NCI-H69 (cell line): ENCODE data around the gene IRF2BP1.
"Not testable (repeated sequence)": the region's sequence is repeated elsewhere in the genome, so short reads cannot be mapped to it uniquely, and the experiment has no call there.

ENCODE experiments used
- DNase-seq: peaks from one replicate; lab custom pipeline; 2025; lab: John Stamatoyannopoulos, UW

Gene IRF2BP1

DNA sequence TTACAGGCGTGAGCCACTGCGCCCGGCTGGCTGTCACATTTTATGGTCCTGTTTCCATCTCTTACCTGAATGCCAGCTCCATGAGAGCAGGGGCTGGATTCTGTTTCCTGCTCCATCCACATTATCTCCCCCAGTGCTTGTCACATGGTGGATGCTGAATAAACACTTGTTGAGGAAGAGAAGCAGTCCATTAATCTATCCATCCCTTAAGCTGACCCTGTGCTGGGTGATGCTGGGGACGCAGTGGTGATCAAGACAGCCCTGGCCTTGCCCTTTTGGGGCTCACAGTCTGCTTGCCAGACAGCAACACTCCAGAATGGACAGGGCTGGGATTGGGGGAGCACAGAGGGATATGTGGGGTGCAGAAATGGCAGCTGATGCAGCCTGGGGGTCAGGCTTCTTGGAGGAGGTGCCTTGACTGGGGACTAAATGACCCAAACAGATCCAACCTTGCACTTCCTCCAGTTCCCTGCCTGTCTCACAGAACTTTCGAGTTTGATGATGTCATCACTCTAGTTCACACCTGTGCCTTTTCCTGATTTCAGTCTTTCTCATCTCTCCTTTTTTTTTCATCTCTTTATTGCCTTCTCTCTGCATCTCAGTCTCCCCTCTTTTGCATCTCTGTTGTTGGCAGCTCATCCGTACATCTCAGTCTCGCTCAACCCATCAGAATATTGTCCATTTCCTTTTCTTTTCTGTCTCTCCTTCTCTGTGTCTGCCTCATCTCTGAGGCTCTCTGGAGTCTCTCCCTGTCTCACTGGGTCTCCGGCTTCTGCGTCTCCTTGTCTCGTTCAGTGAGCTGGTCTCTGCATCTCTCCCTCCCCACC, 4.6 kb downstream of the IRF2BP1 start:
- DNase-seq: peak; percentile 48

DNA sequence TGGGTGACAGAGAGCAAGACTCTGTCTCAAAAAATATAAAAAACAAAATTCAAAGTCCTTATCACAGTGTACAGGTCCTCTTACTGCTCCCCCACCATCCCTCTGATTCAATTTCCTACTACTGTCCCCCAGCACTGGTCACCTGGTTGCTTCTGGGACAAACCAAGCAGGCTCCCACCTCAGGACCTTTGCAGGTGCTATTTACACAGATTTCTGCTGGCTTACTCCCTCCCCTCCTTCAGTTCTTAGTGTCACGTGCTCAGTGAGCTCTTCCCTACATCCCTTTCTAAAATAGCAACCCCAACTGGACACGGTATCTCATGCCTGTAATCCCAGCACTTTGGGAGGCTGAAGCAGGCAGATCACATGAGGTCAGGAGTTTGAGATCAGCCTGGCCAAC, 6.0 kb downstream of the IRF2BP1 start:
- DNase-seq: no peak

- DNase-seq: no peak
Measured at GRCh38 chr19:45879055-45879454, 6.9 kb downstream of the IRF2BP1 start.

- no peak for DNase-seq
Measured at GRCh38 chr19:45878043-45878794, 7.7 kb downstream of the IRF2BP1 start.

DNA sequence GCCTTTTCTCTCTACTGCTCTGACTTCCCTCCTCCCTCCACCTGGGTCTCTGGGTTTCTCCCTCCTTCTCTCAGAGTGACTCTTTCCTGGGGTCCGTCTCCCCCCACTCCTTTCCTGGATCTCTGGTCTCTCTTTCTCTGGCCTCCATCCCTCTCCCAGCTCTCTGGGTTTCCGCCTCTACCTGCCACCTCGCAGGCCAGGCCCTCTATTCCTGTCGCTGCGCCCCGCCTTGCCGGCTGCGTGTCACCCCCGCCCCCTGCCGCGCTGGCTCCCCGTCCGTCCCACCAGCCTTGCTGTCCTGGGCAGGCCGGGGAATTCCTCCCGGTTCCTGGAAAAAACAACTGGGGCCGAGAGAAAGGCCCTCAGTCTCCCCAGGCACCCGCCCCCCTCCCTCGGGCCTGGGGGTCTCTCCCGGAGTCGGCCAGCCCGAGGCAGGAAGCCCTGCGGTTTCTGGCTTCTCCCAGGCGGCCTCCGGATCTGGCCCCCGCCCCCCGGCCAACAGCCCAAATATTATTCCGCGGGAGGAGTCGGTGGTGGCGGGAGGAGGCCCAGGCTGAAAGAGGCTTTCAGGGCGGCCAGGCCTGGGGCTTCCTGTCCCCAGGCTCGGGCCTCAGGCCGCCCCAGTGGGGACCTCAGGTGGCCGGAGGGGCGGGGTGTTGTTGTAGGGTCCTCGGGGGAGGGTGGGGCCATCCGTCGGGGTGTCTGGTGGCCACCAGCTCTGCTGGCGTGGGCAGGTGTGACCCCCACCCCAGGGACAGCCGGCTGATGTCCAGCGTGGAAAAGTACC, 9.3 kb downstream of the IRF2BP1 start:
- no peak for DNase-seq

DNA sequence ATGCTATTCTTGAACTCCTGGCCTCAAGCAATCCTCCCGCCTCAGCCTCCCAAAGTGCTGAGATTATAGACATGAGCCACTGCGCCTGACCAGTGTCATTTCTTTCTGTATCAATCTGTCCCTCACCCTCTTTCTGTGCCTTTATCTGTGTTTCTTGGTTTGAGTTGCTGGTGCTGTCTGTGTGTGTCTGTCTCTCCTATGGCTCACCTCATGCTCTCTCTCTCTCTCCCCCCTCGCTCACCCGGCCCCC, 9.9 kb downstream of the IRF2BP1 start:
- no peak for DNase-seq

DNA sequence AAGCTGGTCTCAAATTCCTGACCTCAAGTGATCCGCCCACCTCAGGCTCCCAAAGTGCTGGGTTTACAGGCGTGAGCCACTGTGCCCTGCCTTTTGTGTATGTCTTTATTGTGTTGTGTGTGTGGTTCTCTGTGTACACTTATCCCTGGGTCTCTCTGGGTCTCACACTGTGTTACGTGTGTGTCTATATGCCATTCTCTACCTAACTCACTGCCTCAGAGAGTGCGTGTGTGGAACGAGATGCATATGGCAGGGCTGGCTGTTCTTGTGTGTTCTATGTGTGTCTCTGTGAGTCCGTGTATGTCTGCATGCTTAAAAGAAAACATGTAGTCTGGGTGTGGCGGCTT, 11.3 kb downstream of the IRF2BP1 start:
- peak; percentile 17 for DNase-seq

GRCh38 chr19:45873219-45873772, 12.6 kb downstream of the IRF2BP1 start:
- no peak for DNase-seq

DNA sequence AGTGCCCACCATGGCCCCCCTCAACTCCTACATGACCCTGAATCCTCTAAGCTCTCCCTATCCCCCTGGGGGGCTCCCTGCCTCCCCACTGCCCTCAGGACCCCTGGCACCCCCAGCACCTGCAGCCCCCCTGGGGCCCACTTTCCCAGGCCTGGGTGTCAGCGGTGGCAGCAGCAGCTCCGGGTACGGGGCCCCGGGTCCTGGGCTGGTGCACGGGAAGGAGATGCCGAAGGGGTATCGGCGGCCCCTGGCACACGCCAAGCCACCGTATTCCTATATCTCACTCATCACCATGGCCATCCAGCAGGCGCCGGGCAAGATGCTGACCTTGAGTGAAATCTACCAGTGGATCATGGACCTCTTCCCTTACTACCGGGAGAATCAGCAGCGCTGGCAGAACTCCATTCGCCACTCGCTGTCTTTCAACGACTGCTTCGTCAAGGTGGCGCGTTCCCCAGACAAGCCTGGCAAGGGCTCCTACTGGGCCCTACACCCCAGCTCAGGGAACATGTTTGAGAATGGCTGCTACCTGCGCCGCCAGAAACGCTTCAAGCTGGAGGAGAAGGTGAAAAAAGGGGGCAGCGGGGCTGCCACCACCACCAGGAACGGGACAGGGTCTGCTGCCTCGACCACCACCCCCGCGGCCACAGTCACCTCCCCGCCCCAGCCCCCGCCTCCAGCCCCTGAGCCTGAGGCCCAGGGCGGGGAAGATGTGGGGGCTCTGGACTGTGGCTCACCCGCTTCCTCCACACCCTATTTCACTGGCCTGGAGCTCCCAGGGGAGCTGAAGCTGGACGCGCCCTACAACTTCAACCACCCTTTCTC, 13.6 kb downstream of the IRF2BP1 start:
- no peak for DNase-seq

- DNase-seq: no peak
Measured at GRCh38 chr19:45870798-45871197, 15.1 kb downstream of the IRF2BP1 start.

- DNase-seq: not testable (repeated sequence)
Measured at GRCh38 chr19:45867241-45867640, 18.7 kb downstream of the IRF2BP1 start.

DNA sequence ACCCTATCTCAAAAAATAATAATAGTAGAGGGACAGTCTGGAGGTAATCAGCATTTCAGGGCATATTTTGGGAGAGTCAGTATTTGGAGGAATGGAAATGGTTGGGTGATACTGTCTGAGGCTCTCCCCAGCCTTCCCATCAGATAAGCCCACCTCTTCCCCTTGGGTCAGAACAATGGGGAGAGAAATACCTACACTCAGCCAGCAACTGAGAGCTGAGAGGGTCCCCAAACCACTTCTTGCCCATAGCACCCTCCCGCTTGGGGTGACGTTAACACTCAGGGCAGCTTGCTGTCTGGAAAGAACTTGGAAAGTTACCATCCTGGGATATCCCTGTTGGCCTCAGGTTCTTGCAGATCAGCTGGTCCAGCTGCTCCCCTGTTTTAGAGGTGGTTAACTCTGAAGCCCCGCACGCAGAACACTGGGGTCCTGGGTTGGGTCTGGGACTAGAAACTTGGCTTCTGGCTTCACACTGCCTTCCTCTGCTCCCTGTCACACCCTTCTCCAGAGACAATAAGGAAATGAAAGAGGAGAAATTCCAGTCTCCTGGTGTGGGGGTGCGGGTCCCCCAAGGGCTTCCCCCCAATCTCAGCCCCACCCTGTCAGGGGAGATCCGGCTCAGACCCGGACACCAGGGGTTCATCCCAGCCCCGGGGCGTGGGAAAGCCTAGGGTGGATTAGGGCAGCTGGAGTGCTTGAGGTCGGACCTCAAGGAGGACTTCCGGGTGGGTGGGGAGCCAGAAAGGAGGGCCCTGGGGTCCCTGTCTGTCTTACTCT, 19.4 kb downstream of the IRF2BP1 start:
- no peak for DNase-seq

- no peak for DNase-seq
Measured at GRCh38 chr19:45865269-45865948, 20.5 kb downstream of the IRF2BP1 start.

GRCh38 chr19:45864629-45865082, 21.3 kb downstream of the IRF2BP1 start:
- DNase-seq: no peak

DNA sequence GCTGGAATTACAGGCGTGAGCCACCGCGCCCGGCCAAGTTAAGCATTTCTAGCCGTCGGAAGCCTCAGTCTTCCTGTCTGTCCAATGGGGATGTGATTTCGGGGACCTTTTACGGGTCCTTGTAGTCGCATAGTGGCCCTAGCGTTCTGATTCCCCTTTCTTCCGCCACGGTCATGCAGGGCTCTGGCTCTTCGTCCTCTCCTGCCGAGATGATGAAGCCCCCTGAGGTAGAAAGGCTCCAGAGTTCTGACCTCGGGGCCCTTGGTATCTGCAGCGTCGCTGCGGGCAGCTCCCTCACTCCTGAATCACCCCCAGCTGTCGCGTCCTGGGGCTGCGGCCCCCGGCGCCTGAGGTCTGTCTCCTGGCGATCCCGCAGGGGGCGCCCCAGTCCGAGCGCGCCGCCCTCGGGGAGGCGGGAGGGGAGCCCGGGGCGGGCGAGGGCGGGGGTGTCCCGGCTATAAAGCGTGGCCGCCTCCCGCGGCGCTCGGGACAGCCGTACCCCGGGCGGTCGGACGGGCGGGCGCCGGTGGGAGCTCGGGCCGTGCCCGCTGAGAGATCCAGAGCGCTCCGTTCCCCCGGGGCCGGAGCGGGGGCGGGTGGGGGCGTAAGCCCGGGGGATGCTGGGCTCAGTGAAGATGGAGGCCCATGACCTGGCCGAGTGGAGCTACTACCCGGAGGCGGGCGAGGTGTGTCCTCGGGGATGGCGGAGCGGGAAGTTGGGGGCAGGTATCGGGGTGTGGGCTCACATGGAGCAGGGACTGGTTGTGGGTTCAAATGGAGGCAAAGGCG, 21.9 kb downstream of the IRF2BP1 start, which contains the start of gene FOXA3:
Gene FOXA3, plus strand, starts transcription at position 487 of the 789 bp plus-strand sequence. Its CDS starts 131 bp downstream, at position 618.
- peak; percentile 86 for DNase-seq

- no peak for DNase-seq
Measured at GRCh38 chr19:45863335-45863839, 22.6 kb downstream of the IRF2BP1 start.

GRCh38 chr19:45862564-45863334, 23.2 kb downstream of the IRF2BP1 start, which contains the start of gene SYMPK:
Gene SYMPK (minus strand): TSS chr19:45863147. CDS start chr19:45854495, 8,652 bp downstream.
- DNase-seq: peak; percentile 99

DNA sequence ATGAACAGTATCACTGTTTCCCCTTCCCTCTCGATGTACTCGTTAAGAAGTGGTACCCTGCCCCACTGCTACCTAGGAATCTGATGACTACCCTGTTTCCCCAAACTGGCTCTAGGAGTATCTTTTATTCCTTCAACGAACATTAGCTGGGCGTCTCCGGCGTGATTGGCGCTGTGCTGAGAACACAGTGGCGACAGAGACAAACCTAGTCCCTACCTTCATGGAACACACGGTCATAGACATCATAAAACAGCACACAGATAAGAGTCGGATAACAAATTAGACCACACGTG, 23.7 kb downstream of the IRF2BP1 start:
- no peak for DNase-seq
